ENCODE measurements around the gene OR10A4. TPM values are rescaled to one million over a fixed set of nuclear protein-coding genes. Genes with fewer than 3 reads are reported as not detected.

The OR10A4 gene
- total RNA-seq, 1 experiment from 2014 or later = not detected

GRCh38 chr11:6925007-6925577 is 48.7 kb downstream of the OR10A4 start:
- no peak for TF ChIP-seq CTCF (conservative IDR thresholded peaks at IDR 0.05; ENCODE audit: low read depth, low read length)
- no peak for TF ChIP-seq EZH2 (IDR thresholded peaks at IDR 0.05; ENCODE audit: borderline replicate concordance, low read depth, low read length, poor library complexity, severe bottlenecking)
- intact Hi-C loops (cut with micrococcal nuclease; ENCODE audit: unreplicated experiment) = no loop called here
- no TSS peak for BruUV-seq (replicated peaks)
- H3K27ac ChIP-seq (ENCODE audit: low read depth, low read length, poor library complexity, severe bottlenecking) = no peak overlapping the region
- no peaks in the 10 kb centered on the region for H3K9me3 ChIP-seq (ENCODE audit: low read depth, low read length, poor library complexity, severe bottlenecking)
- no peak for DNase-seq (ENCODE audit: low spot score)
- H3K27me3 ChIP-seq (replicated peaks; ENCODE audit: insufficient read depth, low read depth, low read length, poor library complexity) = peaks cover 30% of the 10 kb centered on the region
- no peak overlapping the region for H3K4me3 ChIP-seq (ENCODE audit: low read depth, low read length, poor library complexity, severe bottlenecking)
- ChIA-PET POLR2A (ENCODE audit: low non-redundant PET) (no interaction called here), CTCF (no interaction called here)
- H3K4me1 ChIP-seq (ENCODE audit: insufficient read depth, low read length, poor library complexity, severe bottlenecking) = no peaks in the 10 kb centered on the region
- no peaks in the 10 kb centered on the region for H3K36me3 ChIP-seq (ENCODE audit: insufficient read depth, low read length, poor library complexity, severe bottlenecking)

- peak; percentile 8 for DNase-seq (ENCODE audit: low spot score)
- BruUV-seq (replicated peaks) = no TSS peak
- Histone ChIP-seq H3K4me1 (ENCODE audit: insufficient read depth, low read length, poor library complexity, severe bottlenecking) (no peaks in the 10 kb centered on the region), H3K9me3 (ENCODE audit: low read depth, low read length, poor library complexity, severe bottlenecking) (no peaks in the 10 kb centered on the region), H3K27ac (ENCODE audit: low read depth, low read length, poor library complexity, severe bottlenecking) (no peak overlapping the region), H3K4me3 (ENCODE audit: low read depth, low read length, poor library complexity, severe bottlenecking) (peak overlapping the region; percentile 44), H3K27me3 (replicated peaks; ENCODE audit: insufficient read depth, low read depth, low read length, poor library complexity) (peaks cover 30% of the 10 kb centered on the region), H3K36me3 (ENCODE audit: insufficient read depth, low read length, poor library complexity, severe bottlenecking) (no peaks in the 10 kb centered on the region)
- TF ChIP-seq CTCF (conservative IDR thresholded peaks at IDR 0.05; ENCODE audit: low read depth, low read length) (no peak), EZH2 (IDR thresholded peaks at IDR 0.05; ENCODE audit: borderline replicate concordance, low read depth, low read length, poor library complexity, severe bottlenecking) (no peak)
- POLR2A ChIA-PET (ENCODE audit: low non-redundant PET) = no interaction called here
- intact Hi-C loops (cut with micrococcal nuclease; ENCODE audit: unreplicated experiment) = no loop called here
- CTCF ChIA-PET = no interaction called here
Measured at GRCh38 chr11:6925636-6926207, 49.3 kb downstream of the OR10A4 start.

GRCh38 chr11:6926208-6927029 is 50.0 kb downstream of the OR10A4 start, which contains the start of gene ZNF215:
ZNF215 (plus strand) TSS chr11:6926426; CDS start chr11:6932273, 5,847 bp downstream.
- peaks cover 30% of the 10 kb centered on the region for H3K27me3 ChIP-seq (replicated peaks; ENCODE audit: insufficient read depth, low read depth, low read length, poor library complexity)
- no peaks in the 10 kb centered on the region for H3K9me3 ChIP-seq (ENCODE audit: low read depth, low read length, poor library complexity, severe bottlenecking)
- H3K27ac ChIP-seq (ENCODE audit: low read depth, low read length, poor library complexity, severe bottlenecking) = no peak within 1 kb of the TSS
- peak; percentile 55 for DNase-seq (ENCODE audit: low spot score)
- H3K36me3 ChIP-seq (ENCODE audit: insufficient read depth, low read length, poor library complexity, severe bottlenecking) = no peaks in the 10 kb centered on the region
- H3K4me3 ChIP-seq (ENCODE audit: low read depth, low read length, poor library complexity, severe bottlenecking) = peak within 1 kb of the TSS; percentile 44
- TF ChIP-seq EZH2 (IDR thresholded peaks at IDR 0.05; ENCODE audit: borderline replicate concordance, low read depth, low read length, poor library complexity, severe bottlenecking) = no peak
- TF ChIP-seq CTCF (conservative IDR thresholded peaks at IDR 0.05; ENCODE audit: low read depth, low read length) = no peak
- BruUV-seq (replicated peaks) = no TSS peak
- intact Hi-C loops (cut with micrococcal nuclease; ENCODE audit: unreplicated experiment) = no loop called here
- POLR2A ChIA-PET (ENCODE audit: low non-redundant PET) = no interaction called here
- H3K4me1 ChIP-seq (ENCODE audit: insufficient read depth, low read length, poor library complexity, severe bottlenecking) = no peaks in the 10 kb centered on the region
- CTCF ChIA-PET = no interaction called here

Measured in A673 (cell line).